K562 (cell line): ENCODE data around the gene MALAT1. TPM values are rescaled to one million over a fixed set of nuclear protein-coding genes. Genes with fewer than 3 reads are reported as not detected.
A peak's percentile ranks its signal among the peaks of the same experiment; 100 is the strongest.

Experiments
- ARID1B ChIP-seq: fragments of 450-650 bp; IDR thresholded peaks from 2 replicates; pipeline ENCODE4 v1.6.1; 2016; ENCODE audit warnings: antibody characterized with exemption, mild to moderate bottlenecking, inconsistent platforms
- CREB3L1 ChIP-seq: fragments of 450-650 bp; IDR thresholded peaks from 2 replicates; pipeline ENCODE4 v1.6.1; 2014; ENCODE audit warnings: low read depth, mild to moderate bottlenecking, moderate library complexity, borderline replicate concordance
- CREM ChIP-seq: IDR thresholded peaks from 2 replicates; pipeline ENCODE4 v1.6.1; 2014; ENCODE audit warnings: antibody characterized with exemption, low read depth
- DLX4 ChIP-seq: fragments of 250-450 bp; sonication (Bioruptor Pico); IDR thresholded peaks from 2 replicates; pipeline ENCODE4 v1.6.1; 2021; ENCODE audit warnings: mild to moderate bottlenecking
- DMBX1 ChIP-seq: fragments of 250-450 bp; sonication (Bioruptor Pico); IDR thresholded peaks from 2 replicates; pipeline ENCODE4 v1.8.0; 2022; ENCODE audit warnings: inconsistent platforms, mild to moderate bottlenecking, moderate library complexity, borderline replicate concordance
- ETV6 ChIP-seq, 3 experiments: fragments of 150-350 bp in 1 of 3; sonication (generic) in 1 of 3; formaldehyde crosslinking in 1 of 3; IDR thresholded peaks; 2 replicates each; pipeline versions ENCODE4 v1.6.1 to v1.8.0; 2014 to 2022; ENCODE audit warnings: borderline replicate concordance in 2 of 3, low read depth in 2 of 3, antibody characterized with exemption in 1 of 3, low read length in 1 of 3, mild to moderate bottlenecking in 1 of 3, missing genetic modification reagents in 1 of 3
- EWSR1 ChIP-seq: fragments of 450-650 bp; IDR thresholded peaks from 2 replicates; pipeline ENCODE4 v1.6.1; 2018; ENCODE audit warnings: borderline replicate concordance, mild to moderate bottlenecking, low read depth, moderate library complexity; ENCODE audit not compliant: partially characterized antibody
- FOXK2 ChIP-seq, 2 experiments: fragments of 450-650 bp; IDR thresholded peaks in 1 of 2; conservative IDR thresholded peaks in 1 of 2; 2 replicates each; pipeline ENCODE4 v1.6.1; 2016; ENCODE audit warnings: low read depth in 2 of 2, mild to moderate bottlenecking in 1 of 2
- KAT2B ChIP-seq: IDR thresholded peaks from one replicate; pipeline ENCODE4 v1.6.1; 2012; ENCODE audit warnings: low read depth, mild to moderate bottlenecking, control low read depth, inconsistent platforms, low read length, moderate library complexity
- MECOM ChIP-seq: fragments of 250-450 bp; sonication (Bioruptor Pico); IDR thresholded peaks from 2 replicates; pipeline ENCODE4 v1.8.0; 2022; ENCODE audit warnings: inconsistent platforms
- MYBL2 ChIP-seq, 2 experiments: fragments of 450-650 bp in 1 of 2; sonication (generic) in 1 of 2; formaldehyde crosslinking in 1 of 2; IDR thresholded peaks; 2 replicates each; pipeline versions ENCODE4 v1.6.1 to v1.8.1; 2017 to 2022; ENCODE audit warnings: borderline replicate concordance in 1 of 2, inconsistent platforms in 1 of 2, low read depth in 1 of 2, mild to moderate bottlenecking in 1 of 2, missing genetic modification reagents in 1 of 2, moderate library complexity in 1 of 2
- NBN ChIP-seq: fragments of 450-650 bp; IDR thresholded peaks from 2 replicates; pipeline ENCODE4 v1.6.1; 2016; ENCODE audit warnings: low read depth, mild to moderate bottlenecking
- PHF8 ChIP-seq: fragments of 200-600 bp; sonication (generic); IDR thresholded peaks from 2 replicates; pipeline ENCODE4 v1.6.1; 2012; ENCODE audit warnings: mixed run types, mild to moderate bottlenecking, inconsistent platforms, low read length, moderate library complexity, borderline replicate concordance
- POLR2H ChIP-seq: IDR thresholded peaks from 2 replicates; pipeline ENCODE4 v1.6.1; 2016; ENCODE audit warnings: missing genetic modification characterization, low read depth, mild to moderate bottlenecking, control low read depth, missing compliant biosample characterization, moderate library complexity
- PURB ChIP-seq: sonication (generic); formaldehyde crosslinking; IDR thresholded peaks from 2 replicates; pipeline ENCODE4 v1.9.0; 2021; ENCODE audit warnings: low read depth, mild to moderate bottlenecking, missing genetic modification reagents
- RAD51 ChIP-seq: fragments of 450-650 bp; IDR thresholded peaks from 2 replicates; pipeline ENCODE4 v1.7.1; 2016; ENCODE audit warnings: low read depth, mild to moderate bottlenecking, borderline replicate concordance
- SRSF3 ChIP-seq: fragments of 200-400 bp; formaldehyde crosslinking; IDR thresholded peaks from 2 replicates; pipeline ENCODE4 v1.6.1; 2016; ENCODE audit warnings: mild to moderate bottlenecking, low read length, moderate library complexity; ENCODE audit not compliant: insufficient read depth
- TBL1XR1 ChIP-seq, 2 experiments: IDR thresholded peaks; 2 replicates each; pipeline ENCODE4 v1.6.1; 2012; ENCODE audit warnings: improper control_type of control experiment in 2 of 2, low read length in 2 of 2, mild to moderate bottlenecking in 1 of 2
- ZEB2 ChIP-seq: fragments of 450-650 bp; IDR thresholded peaks from 2 replicates; pipeline ENCODE4 v1.6.1; 2016
- ZNF140 ChIP-seq: fragments of 250-450 bp; sonication (Bioruptor Pico); IDR thresholded peaks from 2 replicates; pipeline ENCODE4 v1.8.0; 2021; ENCODE audit warnings: moderate library complexity, mild to moderate bottlenecking, inconsistent platforms
- ZNF175 ChIP-seq: fragments of 200-800 bp; sonication (Bioruptor generic); IDR thresholded peaks from 2 replicates; pipeline ENCODE4 v1.6.1; 2016; ENCODE audit warnings: low read depth, mild to moderate bottlenecking, missing genetic modification characterization, missing compliant biosample characterization
- ZNF224 ChIP-seq: sonication (generic); formaldehyde crosslinking; IDR thresholded peaks from 2 replicates; pipeline ENCODE4 v1.8.0; 2022; ENCODE audit warnings: mild to moderate bottlenecking, missing genetic modification reagents
- ZNF324 ChIP-seq: fragments of 250-450 bp; sonication (Bioruptor Pico); IDR thresholded peaks from 2 replicates; pipeline ENCODE4 v1.4.0; 2020; ENCODE audit warnings: mild to moderate bottlenecking
- ZNF354B ChIP-seq: fragments of 250-450 bp; sonication (Bioruptor Pico); IDR thresholded peaks from 2 replicates; pipeline ENCODE4 v1.4.0; 2020
- ZNF384 ChIP-seq: IDR thresholded peaks from 2 replicates; pipeline ENCODE4 v1.6.1; 2012; ENCODE audit warnings: low read depth, low read length, improper control_type of control experiment
- ZNF444 ChIP-seq: fragments of 250-450 bp; sonication (Bioruptor Pico); IDR thresholded peaks from 2 replicates; pipeline ENCODE4 v1.4.0; 2020; ENCODE audit warnings: mild to moderate bottlenecking, moderate library complexity
- polyA plus RNA-seq, 8 experiments: library from polyadenylated mRNA; depleted of rRNA in 4 of 8; stranded (reverse) in 5 of 8; unstranded in 3 of 8; fragments of >200 nt; fragmentation: Nextera tagmentation in 2 of 8; fragmentation: Illumina TruSeq in 1 of 8; extraction: Ambion mirVana in 2 of 8; extraction: Trizol in 1 of 8; gene quantifications; 2 replicates each; pipeline versions ENCODE4 v1.2.1 to v1.2.3, GENCODE V29; 2011 to 2014; ENCODE audit warnings: inconsistent platforms in 1 of 8, missing spikeins in 1 of 8
- total RNA-seq, 7 experiments: library from RNA; depleted of rRNA in 6 of 7; stranded (reverse); fragments of >200 nt in 6 of 7; fragmentation: Illumina TruSeq in 2 of 7; extraction: Trizol in 2 of 7; gene quantifications; 2 replicates each; pipeline versions ENCODE4 v1.2.1 to v1.2.3, GENCODE V29; 2011 to 2021; ENCODE audit warnings: low replicate concordance in 1 of 7

The MALAT1 gene
- total and polyA plus RNA-seq, 9 of the 15 experiments (the other 6 are each of a cell fraction or from before 2014, with no cell fraction given) = 363 to 8,715 (median 2,351) TPM

- TF ChIP-seq ETV6 (IDR thresholded peaks at IDR 0.05; ENCODE audit: borderline replicate concordance in 1 of 2, low read depth in 2 of 2, low read length in 1 of 2) (peak; percentile 31 to 63; a peak in 1 of 4 replicates), ETV6 (CRISPR knock-in tag; IDR thresholded peaks at IDR 0.05; ENCODE audit: borderline replicate concordance) (no peak), KAT2B (peak; percentile 96), DMBX1 (CRISPR knock-in tag) (no peak), TBL1XR1 (IDR thresholded peaks at IDR 0.05; ENCODE audit: low read length in 2 of 2) (peak; percentile 71 to 83; a peak in 3 of 4 replicates), ARID1B (peak; percentile 58), NBN (peak; percentile 48; the same call in 1 of the 2 replicates), SRSF3 (no peak), ZNF354B (CRISPR knock-in tag) (0 out of 2 replicates have a peak, but pooled peaks have one; percentile 9), MYBL2 (IDR thresholded peaks at IDR 0.05; ENCODE audit: low read depth) (no peak), MYBL2 (CRISPR knock-in tag; IDR thresholded peaks at IDR 0.05; ENCODE audit: borderline replicate concordance) (no peak), EWSR1 (no peak), CREB3L1 (peak; percentile 37; the same call in 1 of the 2 replicates), DLX4 (CRISPR knock-in tag) (no peak), POLR2H (tag) (peak; percentile 87), RAD51 (no peak), ZEB2 (no peak; the same call in 1 of the 2 replicates), ZNF224 (no peak), PHF8 (peak; percentile 50; the same call in 1 of the 2 replicates), FOXK2 (conservative IDR thresholded peaks at IDR 0.05 in 1 of 2, IDR thresholded peaks at IDR 0.05 in 1 of 2; ENCODE audit: low read depth in 2 of 2) (peak; percentile 57 to 60; a peak in 2 of 4 replicates), CREM (peak; percentile 82), PURB (CRISPR knock-in tag) (no peak), ZNF140 (no peak), ZNF384 (peak; percentile 31; the same call in 1 of the 2 replicates), ZNF175 (CRISPR knock-in tag) (peak; percentile 14; the same call in 1 of the 2 replicates), MECOM (CRISPR knock-in tag) (no peak), ZNF444 (CRISPR knock-in tag) (no peak), ZNF324 (no peak)
These were observed 1.5 kb upstream of the MALAT1 start (continued) for GRCh38 chr11:65497141-65498041.
